GM12801 (cell line): ENCODE data around the gene PRDM12.

Experiments
- CTCF ChIP-seq: IDR thresholded peaks from one replicate; pipeline ENCODE4 v1.5.1; 2011; ENCODE audit warnings: control low read depth; ENCODE audit not compliant: insufficient read length; ENCODE audit errors: extremely low read depth

PRDM12 gene

GRCh38 chr9:130629443-130630070 lies 34.8 kb upstream of the PRDM12 start:
- no peak for TF ChIP-seq CTCF

- no peak for TF ChIP-seq CTCF
These were observed 34.3 kb upstream of the PRDM12 start for GRCh38 chr9:130630071-130630450.

GRCh38 chr9:130630506-130631330 lies 33.7 kb upstream of the PRDM12 start:
- TF ChIP-seq CTCF: no peak

- TF ChIP-seq CTCF: no peak
These were observed 32.9 kb upstream of the PRDM12 start for GRCh38 chr9:130631331-130632080.

- no peak for TF ChIP-seq CTCF
These were observed 32.2 kb upstream of the PRDM12 start for GRCh38 chr9:130632081-130632710.

- TF ChIP-seq CTCF: no peak
These were observed 31.6 kb upstream of the PRDM12 start for GRCh38 chr9:130632841-130633240.
